HPDE6-E6E7 (cell line): ENCODE measurements around the gene OR52N2.

Experiments used
- DNase-seq: peaks from one replicate; pipeline ENCODE4 v3.0.0; 2011; ENCODE audit warnings: missing footprints; ENCODE audit errors: extremely low spot score

The OR52N2 gene

GRCh38 chr11:5808500-5809121, at the start of gene OR52N2:
OR52N2 (plus strand) TSS chr11:5808924; CDS start chr11:5820336, 11,412 bp downstream.
- peak; percentile 32 for DNase-seq

- DNase-seq, result no peak
These were observed 41.7 kb upstream of the OR52N2 start for GRCh38 chr11:5767056-5767455.

- DNase-seq, result no peak
These were observed 25.5 kb upstream of the OR52N2 start, which contains the start of gene OR52N5 for GRCh38 chr11:5783255-5783654. OR52N5 (minus strand) TSS chr11:5783355; CDS start chr11:5778634, 4,721 bp downstream.

- DNase-seq, result no peak
These were observed 17.6 kb upstream of the OR52N2 start, which contains the start of gene OR52N1 for GRCh38 chr11:5791165-5791564. OR52N1 (minus strand) TSS chr11:5791265; CDS start chr11:5788816, 2,449 bp downstream.

GRCh38 chr11:5796541-5796940, 12.2 kb upstream of the OR52N2 start:
- no peak for DNase-seq

- no peak for DNase-seq
These were observed 4.7 kb upstream of the OR52N2 start for GRCh38 chr11:5803982-5804381.

- DNase-seq, result no peak
These were observed 1.1 kb upstream of the OR52N2 start for GRCh38 chr11:5807580-5807979.

- DNase-seq, result no peak
These were observed 397 bp downstream of the OR52N2 start for GRCh38 chr11:5809122-5809519.

GRCh38 chr11:5809905-5810795, 1.4 kb downstream of the OR52N2 start:
- DNase-seq, result no peak

- DNase-seq, result no peak
These were observed 6.8 kb downstream of the OR52N2 start for GRCh38 chr11:5815534-5815933.

GRCh38 chr11:5818245-5818886, 9.6 kb downstream of the OR52N2 start:
- DNase-seq, result no peak

GRCh38 chr11:5831196-5831829, 22.6 kb downstream of the OR52N2 start:
- no peak for DNase-seq

- DNase-seq, result no peak
These were observed 24.7 kb downstream of the OR52N2 start for GRCh38 chr11:5833446-5833845.

GRCh38 chr11:5837695-5838094, 29.0 kb downstream of the OR52N2 start:
- no peak for DNase-seq

- DNase-seq, result no peak
These were observed 33.1 kb downstream of the OR52N2 start, which contains the start of gene OR52E6 for GRCh38 chr11:5841797-5842196. OR52E6 (minus strand) TSS chr11:5841897; CDS start chr11:5841897, 0 bp downstream.

- DNase-seq, result no peak
These were observed 38.0 kb downstream of the OR52N2 start for GRCh38 chr11:5846701-5847100.

- DNase-seq, result no peak
These were observed 39.0 kb downstream of the OR52N2 start for GRCh38 chr11:5847711-5848110.

GRCh38 chr11:5851002-5851401, 42.3 kb downstream of the OR52N2 start:
- no peak for DNase-seq

GRCh38 chr11:5857590-5857989, 48.9 kb downstream of the OR52N2 start, which contains the start of gene OR52E8:
OR52E8 (minus strand) TSS chr11:5857690; CDS start chr11:5857690, 0 bp downstream.
- no peak for DNase-seq

GRCh38 chr11:5865826-5866225, 57.1 kb downstream of the OR52N2 start:
- no peak for DNase-seq
